IMR-90 (cell line): ENCODE data around the gene ARHGAP28.

Experiments
- CEBPB ChIP-seq: IDR thresholded peaks from 2 replicates; pipeline ENCODE4 v1.6.1; 2012; ENCODE audit warnings: low read depth, low read length, improper control_type of control experiment
- CHD1 ChIP-seq: IDR thresholded peaks from 2 replicates; pipeline ENCODE4 v1.6.1; 2012; ENCODE audit warnings: low read depth, low read length, improper control_type of control experiment
- MAFK ChIP-seq: IDR thresholded peaks from 2 replicates; pipeline ENCODE4 v1.6.1; 2012; ENCODE audit warnings: low read depth, low read length, improper control_type of control experiment
- MAZ ChIP-seq: IDR thresholded peaks from 2 replicates; pipeline ENCODE4 v1.6.1; 2012; ENCODE audit warnings: low read depth, mild to moderate bottlenecking, low read length, improper control_type of control experiment, moderate library complexity, borderline replicate concordance
- MXI1 ChIP-seq: IDR thresholded peaks from 2 replicates; pipeline ENCODE4 v1.6.1; 2012; ENCODE audit warnings: low read depth, mild to moderate bottlenecking, low read length, moderate library complexity, borderline replicate concordance
- NFE2L2 ChIP-seq: fragments of 150-350 bp; IDR thresholded peaks from 2 replicates; pipeline ENCODE4 v1.6.1; 2016; ENCODE audit warnings: low read depth, mild to moderate bottlenecking, low read length
- POLR2A ChIP-seq: IDR thresholded peaks from 2 replicates; pipeline ENCODE4 v1.6.1; 2012; ENCODE audit warnings: mild to moderate bottlenecking, low read depth, low read length
- RAD21 ChIP-seq: IDR thresholded peaks from 2 replicates; pipeline ENCODE4 v1.6.1; 2012; ENCODE audit warnings: low read length, improper control_type of control experiment
- RCOR1 ChIP-seq: IDR thresholded peaks from 2 replicates; pipeline ENCODE4 v1.6.1; 2012; ENCODE audit warnings: mild to moderate bottlenecking, low read length, improper control_type of control experiment; ENCODE audit not compliant: insufficient replicate concordance
- RFX5 ChIP-seq: IDR thresholded peaks from 2 replicates; pipeline ENCODE4 v1.8.0; 2012; ENCODE audit warnings: low read depth, mild to moderate bottlenecking, low read length, moderate library complexity
- SMC3 ChIP-seq: fragments of 150-350 bp; IDR thresholded peaks from 2 replicates; pipeline ENCODE4 v1.6.1; 2016; ENCODE audit warnings: low read depth, mild to moderate bottlenecking, antibody characterized with exemption, low read length, moderate library complexity
- USF2 ChIP-seq: fragments of 150-350 bp; IDR thresholded peaks from 2 replicates; pipeline ENCODE4 v1.6.1; 2017; ENCODE audit warnings: mild to moderate bottlenecking, antibody characterized with exemption, low read length, low read depth
- TF ChIP-seq, protein P1 (sequence below): conservative IDR thresholded peaks from 2 replicates; pipeline ENCODE4 v1.5.1; 2012; ENCODE audit warnings: mild to moderate bottlenecking, low read depth, low read length, improper control_type of control experiment
- TF ChIP-seq, protein P2 (sequence below): fragments of 150-350 bp; IDR thresholded peaks from 2 replicates; pipeline ENCODE4 v1.6.1; 2016; ENCODE audit warnings: low read depth, mild to moderate bottlenecking, low read length, moderate library complexity, borderline replicate concordance

DNA sequence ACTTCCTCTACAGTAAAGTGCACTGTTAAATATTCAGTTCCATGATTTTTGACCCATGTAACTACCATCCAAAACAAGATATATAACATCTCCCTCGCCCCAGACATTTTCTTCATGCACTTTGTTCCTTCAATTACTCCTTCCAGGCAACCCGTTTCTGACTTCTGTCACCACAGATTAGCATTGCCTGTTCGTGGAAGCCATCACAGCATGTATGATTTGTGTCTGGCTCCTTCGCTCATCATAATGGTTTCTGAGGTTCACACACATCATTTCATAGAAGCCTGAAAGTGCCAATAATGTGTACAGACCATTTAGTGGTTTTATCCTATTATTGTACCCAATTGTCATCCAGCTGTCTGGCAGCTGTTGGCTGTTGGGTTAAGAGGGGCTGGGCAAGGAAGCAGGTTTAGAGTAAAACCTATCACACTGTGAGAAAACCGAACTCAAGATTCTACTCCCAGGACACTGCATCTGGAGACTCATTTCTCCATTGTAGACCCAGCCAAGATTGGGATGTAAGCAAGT lies 16.1 kb downstream of the ARHGAP28 start:
- TF ChIP-seq, protein P1, sequence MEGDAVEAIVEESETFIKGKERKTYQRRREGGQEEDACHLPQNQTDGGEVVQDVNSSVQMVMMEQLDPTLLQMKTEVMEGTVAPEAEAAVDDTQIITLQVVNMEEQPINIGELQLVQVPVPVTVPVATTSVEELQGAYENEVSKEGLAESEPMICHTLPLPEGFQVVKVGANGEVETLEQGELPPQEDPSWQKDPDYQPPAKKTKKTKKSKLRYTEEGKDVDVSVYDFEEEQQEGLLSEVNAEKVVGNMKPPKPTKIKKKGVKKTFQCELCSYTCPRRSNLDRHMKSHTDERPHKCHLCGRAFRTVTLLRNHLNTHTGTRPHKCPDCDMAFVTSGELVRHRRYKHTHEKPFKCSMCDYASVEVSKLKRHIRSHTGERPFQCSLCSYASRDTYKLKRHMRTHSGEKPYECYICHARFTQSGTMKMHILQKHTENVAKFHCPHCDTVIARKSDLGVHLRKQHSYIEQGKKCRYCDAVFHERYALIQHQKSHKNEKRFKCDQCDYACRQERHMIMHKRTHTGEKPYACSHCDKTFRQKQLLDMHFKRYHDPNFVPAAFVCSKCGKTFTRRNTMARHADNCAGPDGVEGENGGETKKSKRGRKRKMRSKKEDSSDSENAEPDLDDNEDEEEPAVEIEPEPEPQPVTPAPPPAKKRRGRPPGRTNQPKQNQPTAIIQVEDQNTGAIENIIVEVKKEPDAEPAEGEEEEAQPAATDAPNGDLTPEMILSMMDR: no peak
- no peak for TF ChIP-seq RCOR1
- no peak for TF ChIP-seq POLR2A
- no peak for TF ChIP-seq SMC3
- TF ChIP-seq RFX5: no peak
- TF ChIP-seq RAD21: no peak
- TF ChIP-seq MAZ: no peak
- no peak for TF ChIP-seq CEBPB
- TF ChIP-seq USF2: no peak
- TF ChIP-seq, protein P2, sequence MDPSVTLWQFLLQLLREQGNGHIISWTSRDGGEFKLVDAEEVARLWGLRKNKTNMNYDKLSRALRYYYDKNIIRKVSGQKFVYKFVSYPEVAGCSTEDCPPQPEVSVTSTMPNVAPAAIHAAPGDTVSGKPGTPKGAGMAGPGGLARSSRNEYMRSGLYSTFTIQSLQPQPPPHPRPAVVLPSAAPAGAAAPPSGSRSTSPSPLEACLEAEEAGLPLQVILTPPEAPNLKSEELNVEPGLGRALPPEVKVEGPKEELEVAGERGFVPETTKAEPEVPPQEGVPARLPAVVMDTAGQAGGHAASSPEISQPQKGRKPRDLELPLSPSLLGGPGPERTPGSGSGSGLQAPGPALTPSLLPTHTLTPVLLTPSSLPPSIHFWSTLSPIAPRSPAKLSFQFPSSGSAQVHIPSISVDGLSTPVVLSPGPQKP: no peak
- no peak for TF ChIP-seq MXI1
- TF ChIP-seq MAFK: no peak
- TF ChIP-seq CHD1: no peak
- TF ChIP-seq NFE2L2: no peak
